Right lobe of liver (tissue), 6 donors: ENCODE data around the gene CPN2. TPM values are rescaled to one million over a fixed set of nuclear protein-coding genes. Genes with fewer than 3 reads are reported as not detected.
A peak's percentile ranks its signal among the peaks of the same experiment; 100 is the strongest.

Source experiments
- ATAC-seq, 4 donors: fragments of 200-7000 bp; cut with Tn5 transposase; one replicate each; pipeline ENCODE4 v1.9.1; 2020; ENCODE audit warnings: mild to moderate bottlenecking in 4 of 4, moderate library complexity in 4 of 4
- DNase-seq, 3 donors: peaks; one replicate each; pipeline ENCODE4 v3.0.0-alpha.2; 2020
- H3K27ac ChIP-seq, 3 donors: fragments of 200-600 bp; one replicate each; pipeline ENCODE4 v1.8.0; 2022
- H3K27me3 ChIP-seq, 2 donors: fragments of 200-600 bp; one replicate each; pipeline ENCODE4 v1.8.0; 2022
- H3K36me3 ChIP-seq, 4 donors: fragments of 200-600 bp; sonication (generic) in 1 of 4; one replicate each; pipeline versions ENCODE4 v1.5.1 to v1.8.0; 2017 to 2022; ENCODE audit warnings: control low read depth in 1 of 4
- H3K4me1 ChIP-seq, 4 donors: fragments of 200-600 bp; sonication (generic) in 1 of 4; one replicate each; pipeline versions ENCODE4 v1.5.1 to v1.8.0; 2017 to 2022; ENCODE audit warnings: control low read depth in 1 of 4
- H3K4me3 ChIP-seq, 3 donors: fragments of 200-600 bp; one replicate each; pipeline ENCODE4 v1.8.0; 2022
- H3K9me3 ChIP-seq, 4 donors: fragments of 200-600 bp; sonication (generic) in 1 of 4; one replicate each; pipeline versions ENCODE4 v1.5.1 to v1.8.0; 2017 to 2022; ENCODE audit warnings: control low read depth in 1 of 4
- POLR2A ChIP-seq: fragments of 450-650 bp; IDR thresholded peaks from one replicate; pipeline ENCODE4 v1.6.1; 2017; ENCODE audit warnings: antibody characterized with exemption, mild to moderate bottlenecking
- WGBS: methylation state at CpG from one replicate; pipeline ENCODE4 v1.1.6; 2018; ENCODE audit warnings: low coverage, low lambda C conversion rate; ENCODE audit not compliant: insufficient coverage; ENCODE audit errors: missing lambda C conversion rate; 5-methylcytosine and 5-hydroxymethylcytosine counted together
- intact Hi-C, 2 donors: fragments of 100-400 bp; cut with DNase I; formaldehyde crosslinking; loops; one replicate each; pipeline versions ENCODE4 v1.11.2 to v1.14.1; 2022
- total RNA-seq, 6 experiments: library from RNA; depleted of rRNA in 2 of 6; stranded (reverse); fragments of >200 nt in 2 of 6; fragmentation: NEBNext Ultra II Directional in 3 of 6; extraction: Animal tissue kit (Norgen Biotek cat#: 25700) in 3 of 6; gene quantifications; one replicate each; pipeline versions ENCODE4 v1.1.0 to v1.2.4, GENCODE V29; 2016 to 2023
- TF ChIP-seq, protein P1 (sequence below), 4 donors: fragments of 200-600 bp in 3 of 4; fragments of 450-650 bp in 1 of 4; IDR thresholded peaks; one replicate each; pipeline versions ENCODE4 v1.5.1 to v1.8.0; 2016 to 2022; ENCODE audit warnings: antibody characterized with exemption in 4 of 4, mild to moderate bottlenecking in 2 of 4
- donor health status: DM: no; HTN: yes; CAD: no.
- donor health status: DM: no; HTN: no; CAD: no.
- donor health status: DM: no; HTN: no; CAD: no.
- donor health status: DM: no; HTN: yes; CAD: no.
- donor health status: DM: no; HTN: yes; CAD: no.

The CPN2 gene
- total RNA-seq, 6 experiments from 2014 or later = 173 to 307 (median 202) TPM

DNA sequence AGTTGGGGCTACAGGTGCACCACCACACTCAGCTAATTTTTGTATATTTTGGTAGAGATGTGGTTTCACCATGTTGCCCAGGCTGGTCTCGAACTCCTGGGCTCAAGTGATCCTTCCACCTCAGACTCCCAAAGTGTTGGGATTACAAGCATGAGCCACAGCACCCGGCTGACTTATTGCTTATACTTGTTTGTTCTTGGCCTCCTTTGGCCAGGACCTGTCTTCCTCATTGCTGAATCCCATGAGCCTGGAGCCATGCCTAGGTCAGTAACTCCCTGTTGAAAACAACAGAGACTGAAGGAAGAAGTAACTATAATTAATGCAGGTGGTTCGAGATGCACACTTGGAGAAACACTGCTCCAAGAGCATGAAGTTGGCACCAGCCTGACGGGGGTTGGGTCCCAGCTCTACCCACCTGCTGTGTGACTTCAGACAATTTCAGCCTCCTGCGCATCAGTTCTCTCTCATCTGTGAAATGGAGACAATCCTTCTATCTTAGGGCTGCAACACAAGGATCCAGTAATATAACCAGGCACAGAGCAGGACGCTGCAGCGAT, 38.9 kb downstream of the CPN2 start:
- H3K36me3 ChIP-seq = no peaks in the 10 kb centered on the region
- no peak overlapping the region for H3K27ac ChIP-seq
- ATAC-seq (no peak), DNase-seq (no peak)
- intact Hi-C loops = loop anchor here (5.0 to 10.0 kb wide), 3 partner anchors 147 to 535 kb away; no protein-coding TSS in a partner anchor
- H3K9me3 ChIP-seq = no peaks in the 10 kb centered on the region
- H3K4me3 ChIP-seq = no peak overlapping the region
- no peaks in the 10 kb centered on the region for H3K27me3 ChIP-seq
- no peak for TF ChIP-seq POLR2A
- TF ChIP-seq, protein P1, sequence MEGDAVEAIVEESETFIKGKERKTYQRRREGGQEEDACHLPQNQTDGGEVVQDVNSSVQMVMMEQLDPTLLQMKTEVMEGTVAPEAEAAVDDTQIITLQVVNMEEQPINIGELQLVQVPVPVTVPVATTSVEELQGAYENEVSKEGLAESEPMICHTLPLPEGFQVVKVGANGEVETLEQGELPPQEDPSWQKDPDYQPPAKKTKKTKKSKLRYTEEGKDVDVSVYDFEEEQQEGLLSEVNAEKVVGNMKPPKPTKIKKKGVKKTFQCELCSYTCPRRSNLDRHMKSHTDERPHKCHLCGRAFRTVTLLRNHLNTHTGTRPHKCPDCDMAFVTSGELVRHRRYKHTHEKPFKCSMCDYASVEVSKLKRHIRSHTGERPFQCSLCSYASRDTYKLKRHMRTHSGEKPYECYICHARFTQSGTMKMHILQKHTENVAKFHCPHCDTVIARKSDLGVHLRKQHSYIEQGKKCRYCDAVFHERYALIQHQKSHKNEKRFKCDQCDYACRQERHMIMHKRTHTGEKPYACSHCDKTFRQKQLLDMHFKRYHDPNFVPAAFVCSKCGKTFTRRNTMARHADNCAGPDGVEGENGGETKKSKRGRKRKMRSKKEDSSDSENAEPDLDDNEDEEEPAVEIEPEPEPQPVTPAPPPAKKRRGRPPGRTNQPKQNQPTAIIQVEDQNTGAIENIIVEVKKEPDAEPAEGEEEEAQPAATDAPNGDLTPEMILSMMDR (IDR thresholded peaks at IDR 0.05) = no peak
- WGBS = 45% methylated on average over 4 of the region's 7 CpGs
- peaks cover 0 to 5% (median 3%) of the 10 kb centered on the region in 4 donors for H3K4me1 ChIP-seq

DNA sequence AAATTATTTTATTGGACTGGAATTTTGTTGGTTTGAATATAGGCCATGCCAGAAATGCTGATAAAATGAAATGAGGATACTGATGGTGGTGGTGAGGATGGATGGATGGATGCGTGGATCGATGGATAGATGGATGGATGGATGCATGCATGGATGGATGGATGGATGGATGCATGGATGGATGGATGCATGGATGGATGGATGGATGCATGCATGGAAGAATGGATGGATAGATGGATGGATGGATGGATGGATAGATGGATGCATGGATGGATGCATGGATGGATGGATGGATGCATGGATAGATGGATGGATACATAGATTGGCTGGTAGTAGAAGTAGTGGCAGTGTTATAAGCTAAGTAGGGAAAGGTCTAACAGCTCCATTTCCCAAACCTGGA, 40.1 kb downstream of the CPN2 start:
- TF ChIP-seq POLR2A = no peak
- TF ChIP-seq, protein P1 (IDR thresholded peaks at IDR 0.05) = no peak
- intact Hi-C loops = loop anchor here (5.0 to 10.0 kb wide), 3 partner anchors 146 to 534 kb away; no protein-coding TSS in a partner anchor
- Histone ChIP-seq H3K4me3 (no peak overlapping the region), H3K4me1 (peaks cover 0 to 5% (median 2%) of the 10 kb centered on the region in 4 donors), H3K36me3 (no peaks in the 10 kb centered on the region), H3K27ac (no peak overlapping the region), H3K27me3 (no peaks in the 10 kb centered on the region), H3K9me3 (no peaks in the 10 kb centered on the region)
- DNase-seq = no peak
- no peak for ATAC-seq
- 94% methylated on average over 2 of the region's 2 CpGs for WGBS

DNA sequence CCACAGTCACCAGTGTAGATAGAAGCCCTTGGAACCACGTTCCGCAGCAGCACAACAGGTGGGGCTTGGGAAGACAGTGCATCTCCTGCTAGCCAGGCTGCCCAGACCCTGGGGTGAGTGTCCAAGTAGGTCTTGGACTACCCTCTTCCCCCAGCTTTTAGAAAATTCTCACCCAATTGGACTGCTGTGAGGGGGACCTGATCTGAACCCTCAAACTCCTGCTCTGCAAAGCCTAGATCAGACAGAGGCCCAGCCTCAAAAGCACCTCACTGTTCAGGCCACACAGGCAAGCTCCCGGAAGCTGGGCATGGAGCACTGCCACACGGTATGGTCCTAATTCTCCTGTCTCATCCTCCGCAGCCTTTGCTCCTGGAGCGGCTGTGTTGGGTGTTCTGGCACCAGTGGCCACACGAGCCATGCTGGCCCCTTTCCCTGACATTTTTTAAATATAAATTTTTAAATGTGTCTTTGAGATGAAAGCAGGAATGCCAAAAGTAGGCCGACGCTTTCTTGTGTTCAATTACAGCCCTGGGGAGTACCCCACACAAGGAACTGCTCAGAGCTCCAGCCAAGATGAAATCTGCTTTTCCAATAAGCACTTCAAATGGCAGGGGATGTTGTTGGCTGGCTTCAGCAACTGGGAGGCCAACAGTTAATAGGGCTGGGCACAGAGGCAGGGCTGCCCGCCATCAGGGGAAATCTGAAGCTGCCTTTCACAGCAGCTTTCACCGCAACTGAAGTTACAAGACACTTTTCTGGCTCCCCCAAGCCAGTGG, 40.9 kb downstream of the CPN2 start:
- DNase-seq (peak in 1 of 3 donors; percentile 28), ATAC-seq (no peak)
- no peaks in the 10 kb centered on the region for H3K36me3 ChIP-seq
- no peak for TF ChIP-seq POLR2A
- TF ChIP-seq, protein P1 (IDR thresholded peaks at IDR 0.05) = no peak
- 95% methylated on average over 6 of the region's 11 CpGs for WGBS
- intact Hi-C loops = loop anchor here (5.0 to 10.0 kb wide), 3 partner anchors 145 to 533 kb away; no protein-coding TSS in a partner anchor
- no peak overlapping the region for H3K27ac ChIP-seq
- no peaks in the 10 kb centered on the region for H3K27me3 ChIP-seq
- peaks cover 0 to 5% (median 0%) of the 10 kb centered on the region in 4 donors for H3K4me1 ChIP-seq
- no peaks in the 10 kb centered on the region for H3K9me3 ChIP-seq
- H3K4me3 ChIP-seq = no peak overlapping the region

DNA sequence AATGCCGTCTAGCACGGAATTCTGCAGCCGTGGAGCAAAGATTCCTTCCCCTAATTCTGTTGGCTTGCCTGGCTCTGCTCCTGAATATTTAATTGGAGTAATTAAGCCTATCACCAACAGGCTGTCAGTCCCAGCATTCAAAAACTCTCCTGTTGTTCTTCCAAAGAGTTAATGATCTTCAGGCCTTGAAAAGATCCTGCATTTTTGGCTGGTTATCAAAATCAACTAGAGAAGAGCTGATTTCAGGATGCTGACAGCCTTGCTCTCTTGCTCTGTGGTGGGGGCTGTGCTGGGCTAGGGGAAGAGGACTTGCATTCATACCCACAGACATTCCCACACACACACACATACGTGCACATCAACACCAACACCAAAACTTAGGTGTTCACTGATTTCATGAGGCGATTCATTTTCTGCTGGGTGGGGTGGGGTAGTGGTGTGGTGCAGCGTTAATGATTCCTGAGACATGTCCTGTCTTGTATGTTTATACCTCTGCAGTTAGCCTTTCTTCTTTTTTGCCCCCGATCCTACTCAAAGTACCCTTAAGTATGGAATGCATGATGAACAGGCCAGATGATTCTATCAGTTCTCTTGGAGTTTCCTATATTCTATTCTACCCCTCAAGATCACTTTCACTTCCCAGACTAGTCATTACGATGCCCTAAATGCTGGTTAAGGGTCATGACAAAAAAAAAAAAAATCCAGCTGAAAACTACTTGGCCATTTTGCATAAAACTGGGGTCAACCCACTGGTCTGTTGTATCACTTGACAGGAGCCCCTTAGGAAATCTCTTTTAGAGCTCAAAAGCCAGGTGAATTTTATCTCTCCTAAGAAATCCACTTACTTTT, 42.3 kb downstream of the CPN2 start:
- no peak overlapping the region for H3K27ac ChIP-seq

More for the DNA sequence above, 42.3 kb downstream of the CPN2 start:
- ATAC-seq (peak in 2 of 4 donors; percentile 10 to 36), DNase-seq (no peak)
- intact Hi-C loops = no loop called here
- Histone ChIP-seq H3K9me3 (no peaks in the 10 kb centered on the region), H3K36me3 (no peaks in the 10 kb centered on the region), H3K27me3 (no peaks in the 10 kb centered on the region), H3K4me1 (peaks cover 0 to 1% (median 0%) of the 10 kb centered on the region in 4 donors), H3K4me3 (no peak overlapping the region)
- TF ChIP-seq, protein P1 (IDR thresholded peaks at IDR 0.05) = no peak
- no peak for TF ChIP-seq POLR2A
- 79% methylated on average over 6 of the region's 8 CpGs for WGBS
